ENCODE results near the gene CDC42BPB. TPM values are rescaled to one million over a fixed set of nuclear protein-coding genes. Genes with fewer than 3 reads are reported as not detected.

The CDC42BPB gene
- total and polyA plus RNA-seq, 2 donors from 2014 or later, result 22.5 to 127 TPM

- peaks cover 0 to 47% (median 30%) of the 10 kb centered on the region in 3 donors for H3K36me3 ChIP-seq (ENCODE audit: control insufficient read depth in 2 of 3, insufficient read depth in 3 of 3, low read length in 3 of 3)
- FAIRE-seq (no peak), DNase-seq (peak in 1 of 5 donors; percentile 33)
- no peak for TF ChIP-seq CTCF (IDR thresholded peaks at IDR 0.05; ENCODE audit: borderline replicate concordance, extremely low read depth, insufficient read depth)
- intact Hi-C loops (cut with DNase I), result no loop called here
- no peaks in the 10 kb centered on the region for H3K27me3 ChIP-seq (ENCODE audit: control insufficient read depth, insufficient read depth, low read length)
- no peak overlapping the region for H3K4me3 ChIP-seq (ENCODE audit: low read length in 3 of 3)
- no peak overlapping the region for H3K27ac ChIP-seq (ENCODE audit: low read depth in 2 of 2, low read length in 2 of 2)
- no peaks in the 10 kb centered on the region for H3K9me3 ChIP-seq (ENCODE audit: control insufficient read depth in 2 of 3, insufficient read depth in 1 of 3, low read length in 3 of 3)
- no peaks in the 10 kb centered on the region for H3K4me1 ChIP-seq (ENCODE audit: control insufficient read depth in 2 of 3, insufficient read depth in 2 of 3, low read depth in 1 of 3, low read length in 3 of 3)
- no peak overlapping the region for H3K9ac ChIP-seq (ENCODE audit: low read length in 3 of 3)
These were observed 115.8 kb downstream of the CDC42BPB start for GRCh38 chr14:102941419-102942011.

DNA sequence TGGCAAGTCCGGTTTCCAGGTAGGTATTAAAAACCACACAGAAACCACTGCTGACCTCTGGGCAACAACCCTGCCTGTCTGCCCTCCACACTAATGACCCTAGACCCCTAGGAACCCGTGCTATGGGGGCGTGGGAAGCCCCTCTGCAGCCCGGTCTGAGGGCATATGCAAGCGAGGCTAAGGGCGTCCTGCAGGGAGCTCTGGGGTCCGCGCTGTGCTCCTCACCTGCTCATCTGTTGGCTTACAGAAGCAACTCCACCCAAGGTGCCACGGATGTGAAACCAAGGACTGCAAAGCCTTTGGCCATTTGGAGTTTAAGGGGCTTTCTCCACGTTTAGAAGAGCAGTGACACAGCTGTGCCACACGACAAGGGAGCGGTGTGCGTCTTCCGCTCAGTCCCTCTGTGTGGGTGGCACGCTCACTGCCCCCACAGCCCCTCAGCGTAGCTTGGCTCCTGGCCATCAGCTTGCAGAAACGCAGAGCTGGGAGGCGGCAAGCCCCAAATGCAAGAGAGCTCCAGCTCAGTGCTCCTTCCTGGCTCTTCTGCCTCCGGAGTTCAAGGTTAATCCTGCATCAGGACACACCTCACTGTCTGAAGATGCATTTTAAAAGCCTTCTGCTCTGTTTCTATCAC lies 116.5 kb downstream of the CDC42BPB start:
- H3K27me3 ChIP-seq (ENCODE audit: control insufficient read depth, insufficient read depth, low read length), result no peaks in the 10 kb centered on the region
- H3K9me3 ChIP-seq (ENCODE audit: control insufficient read depth in 2 of 3, insufficient read depth in 1 of 3, low read length in 3 of 3), result no peaks in the 10 kb centered on the region
- no peak overlapping the region for H3K4me3 ChIP-seq (ENCODE audit: low read length in 3 of 3)
- intact Hi-C loops (cut with DNase I), result no loop called here
- H3K27ac ChIP-seq (ENCODE audit: low read depth in 2 of 2, low read length in 2 of 2), result no peak overlapping the region
- peak in 1 of 5 donors; percentile 39 for DNase-seq
- peaks cover 0 to 42% (median 26%) of the 10 kb centered on the region in 3 donors for H3K36me3 ChIP-seq (ENCODE audit: control insufficient read depth in 2 of 3, insufficient read depth in 3 of 3, low read length in 3 of 3)
- no peak overlapping the region for H3K9ac ChIP-seq (ENCODE audit: low read length in 3 of 3)
- no peak for TF ChIP-seq CTCF (IDR thresholded peaks at IDR 0.05; ENCODE audit: borderline replicate concordance, extremely low read depth, insufficient read depth)
- no peak for FAIRE-seq
- H3K4me1 ChIP-seq (ENCODE audit: control insufficient read depth in 2 of 3, insufficient read depth in 2 of 3, low read depth in 1 of 3, low read length in 3 of 3), result no peaks in the 10 kb centered on the region

DNA sequence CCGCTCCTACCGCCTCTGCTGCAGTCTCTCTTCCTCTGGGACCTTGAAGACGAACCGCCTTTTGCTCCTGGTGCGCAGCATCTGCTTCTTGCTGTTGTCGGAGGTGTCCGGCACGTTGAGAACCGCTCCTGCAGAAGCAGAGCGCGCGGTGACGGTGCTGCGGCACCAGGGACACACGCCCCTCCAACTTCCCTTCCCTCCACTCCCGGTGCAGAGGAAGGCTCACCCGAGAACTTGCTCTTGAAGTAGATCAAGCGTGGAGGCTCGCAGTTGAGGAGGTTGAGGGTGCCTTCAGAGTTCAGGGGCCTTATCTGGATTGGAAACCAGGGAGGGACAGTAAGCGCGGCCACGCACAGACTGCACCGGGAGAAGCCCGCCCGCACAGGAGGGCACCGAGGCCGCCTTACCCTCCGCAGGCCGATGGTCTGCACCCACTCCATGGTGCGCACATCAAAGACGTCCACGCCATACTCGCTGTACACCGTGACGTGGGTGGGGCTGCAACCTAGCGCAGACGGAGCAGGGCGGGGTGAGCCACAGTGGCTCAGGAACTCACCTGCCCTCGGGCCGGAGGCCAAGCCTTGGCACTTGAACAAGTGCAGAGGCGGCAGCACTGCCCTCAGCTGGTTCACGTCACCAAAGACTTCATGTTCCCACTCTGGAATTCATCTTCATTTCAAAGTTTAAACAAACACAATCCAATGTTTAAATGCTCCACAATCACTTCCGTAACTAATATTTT lies 117.4 kb downstream of the CDC42BPB start:
- Histone ChIP-seq H3K27me3 (ENCODE audit: control insufficient read depth, insufficient read depth, low read length) (no peaks in the 10 kb centered on the region), H3K36me3 (ENCODE audit: control insufficient read depth in 2 of 3, insufficient read depth in 3 of 3, low read length in 3 of 3) (peaks cover 0 to 34% (median 17%) of the 10 kb centered on the region in 3 donors), H3K9ac (ENCODE audit: low read length in 3 of 3) (no peak overlapping the region), H3K9me3 (ENCODE audit: control insufficient read depth in 2 of 3, insufficient read depth in 1 of 3, low read length in 3 of 3) (no peaks in the 10 kb centered on the region), H3K4me3 (ENCODE audit: low read length in 3 of 3) (no peak overlapping the region), H3K27ac (ENCODE audit: low read depth in 2 of 2, low read length in 2 of 2) (no peak overlapping the region), H3K4me1 (ENCODE audit: control insufficient read depth in 2 of 3, insufficient read depth in 2 of 3, low read depth in 1 of 3, low read length in 3 of 3) (no peaks in the 10 kb centered on the region)
- FAIRE-seq (no peak), DNase-seq (peak in 1 of 5 donors; percentile 85)
- intact Hi-C loops (cut with DNase I), result no loop called here
- TF ChIP-seq CTCF (IDR thresholded peaks at IDR 0.05; ENCODE audit: borderline replicate concordance, extremely low read depth, insufficient read depth), result no peak
